Tibial artery (tissue), 4 donors: ENCODE measurements around the gene C13orf46.

Experiments
- DNase-seq, 2 donors: peaks; one replicate each; pipeline ENCODE4 v3.0.0-alpha.2; 2019
- H3K27ac ChIP-seq, 2 donors: fragments of 200-600 bp; sonication (generic) in 1 of 2; 1 replicate in 1 of 2; 2 replicates in 1 of 2; pipeline ENCODE4 v1.5.1; 2018 to 2019; ENCODE audit warnings: mild to moderate bottlenecking in 1 of 2
- H3K27me3 ChIP-seq, 2 donors: fragments of 200-600 bp; sonication (generic) in 1 of 2; one replicate each; pipeline versions ENCODE4 v1.5.1 to v1.6.0; 2016 to 2019
- H3K36me3 ChIP-seq, 3 donors: fragments of 200-600 bp; sonication (generic) in 2 of 3; one replicate each; pipeline ENCODE4 v1.5.1; 2016 to 2019; ENCODE audit warnings: mild to moderate bottlenecking in 2 of 3
- H3K4me1 ChIP-seq, 4 donors: fragments of 200-600 bp; sonication (generic) in 2 of 4; 1 replicate in 3 of 4; 2 replicates in 1 of 4; pipeline ENCODE4 v1.5.1; 2016 to 2019
- H3K4me3 ChIP-seq, 2 donors: fragments of 200-600 bp; sonication (generic) in 1 of 2; 1 replicate in 1 of 2; 2 replicates in 1 of 2; pipeline ENCODE4 v1.5.1; 2018 to 2019; ENCODE audit warnings: mild to moderate bottlenecking in 2 of 2
- H3K9me3 ChIP-seq, 3 donors: fragments of 200-600 bp; sonication (generic) in 1 of 3; one replicate each; pipeline ENCODE4 v1.5.1; 2016 to 2019
- CTCF ChIP-seq, 2 experiments: fragments of 200-600 bp in 1 of 2; fragments of 450-650 bp in 1 of 2; IDR thresholded peaks; one replicate each; pipeline ENCODE4 v1.5.1; 2017 to 2019; ENCODE audit warnings: antibody characterized with exemption in 2 of 2, mild to moderate bottlenecking in 1 of 2, moderate library complexity in 1 of 2
- intact Hi-C: fragments of 100-400 bp; cut with DNase I; formaldehyde crosslinking; loops from one replicate; pipeline ENCODE4 v1.15.0; 2023; ENCODE audit warnings: low total_unique reads

C13orf46 gene

GRCh38 chr13:113950451-113951245, 23.2 kb downstream of the C13orf46 start:
- TF ChIP-seq CTCF (IDR thresholded peaks at IDR 0.05): no peak
- peak overlapping the region in 1 of 2 donors; percentile 42 for H3K4me3 ChIP-seq
- H3K4me1 ChIP-seq: peaks cover 0 to 24% (median 15%) of the 10 kb centered on the region in 4 donors
- peaks cover 0 to 19% (median 8%) of the 10 kb centered on the region in 3 donors for H3K36me3 ChIP-seq
- no peaks in the 10 kb centered on the region for H3K27me3 ChIP-seq
- no peak for DNase-seq
- intact Hi-C loops: no loop called here
- no peak overlapping the region for H3K27ac ChIP-seq
- no peaks in the 10 kb centered on the region for H3K9me3 ChIP-seq

GRCh38 chr13:113949546-113949945, 24.3 kb downstream of the C13orf46 start:
- intact Hi-C loops: loop anchor here (2.0 kb wide), 1 partner anchor 277 kb away; no protein-coding TSS in a partner anchor
- H3K4me1 ChIP-seq: peaks cover 0 to 24% (median 15%) of the 10 kb centered on the region in 4 donors
- H3K36me3 ChIP-seq: peaks cover 0 to 11% (median under 1%) of the 10 kb centered on the region in 3 donors
- H3K9me3 ChIP-seq: no peaks in the 10 kb centered on the region
- no peak overlapping the region for H3K4me3 ChIP-seq
- no peak for TF ChIP-seq CTCF (IDR thresholded peaks at IDR 0.05)
- H3K27me3 ChIP-seq: no peaks in the 10 kb centered on the region
- DNase-seq: no peak
- no peak overlapping the region for H3K27ac ChIP-seq

- no peaks in the 10 kb centered on the region for H3K9me3 ChIP-seq
- peaks cover 0 to 24% (median 15%) of the 10 kb centered on the region in 4 donors for H3K4me1 ChIP-seq
- TF ChIP-seq CTCF (IDR thresholded peaks at IDR 0.05): no peak
- no peaks in the 10 kb centered on the region for H3K36me3 ChIP-seq
- DNase-seq: no peak
- no peaks in the 10 kb centered on the region for H3K27me3 ChIP-seq
- intact Hi-C loops: loop anchor here (2.0 kb wide), 1 partner anchor 279 kb away; no protein-coding TSS in a partner anchor
- H3K4me3 ChIP-seq: no peak overlapping the region
- H3K27ac ChIP-seq: no peak overlapping the region
Measured at GRCh38 chr13:113948034-113948742, 25.7 kb downstream of the C13orf46 start.

GRCh38 chr13:113947311-113948033, 26.4 kb downstream of the C13orf46 start:
- peak; percentile 68 to 86 for DNase-seq
- H3K36me3 ChIP-seq: no peaks in the 10 kb centered on the region
- H3K9me3 ChIP-seq: no peaks in the 10 kb centered on the region
- peak overlapping the region in 1 of 2 donors; percentile 34 for H3K27ac ChIP-seq
- peaks cover 0 to 24% (median 15%) of the 10 kb centered on the region in 4 donors for H3K4me1 ChIP-seq
- intact Hi-C loops: loop anchor here (2.0 kb wide), 2 partner anchors 131 to 279 kb away; no protein-coding TSS in a partner anchor
- TF ChIP-seq CTCF (IDR thresholded peaks at IDR 0.05): peak; percentile 88 to 90
- no peak overlapping the region for H3K4me3 ChIP-seq
- no peaks in the 10 kb centered on the region for H3K27me3 ChIP-seq
